DMS 273 (cell line): ENCODE data around the gene NAB1.

Source experiments
- DNase-seq: peaks from one replicate; lab custom pipeline; 2025; ENCODE audit not compliant: unreplicated experiment; lab: John Stamatoyannopoulos, UW

Gene NAB1

DNA sequence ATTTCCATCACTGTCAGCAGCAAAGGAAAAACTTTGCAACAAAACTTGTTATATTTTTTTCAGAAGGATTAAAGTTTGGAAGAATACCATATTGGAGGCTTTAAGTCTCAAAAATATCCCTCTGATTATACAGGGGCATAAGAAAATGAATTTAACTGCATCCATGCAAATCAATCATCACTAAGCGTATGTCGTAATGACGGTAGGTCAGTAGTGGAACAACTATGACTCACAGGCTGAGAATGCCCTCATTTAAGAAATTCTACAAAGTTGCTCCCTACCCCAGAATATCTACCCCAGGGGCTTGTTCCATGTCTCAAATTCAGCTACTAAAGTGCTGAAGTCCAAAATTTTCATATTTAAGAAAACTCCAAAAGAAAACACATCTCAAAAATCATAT, 12.5 kb upstream of the NAB1 start:
- no peak for DNase-seq

DNA sequence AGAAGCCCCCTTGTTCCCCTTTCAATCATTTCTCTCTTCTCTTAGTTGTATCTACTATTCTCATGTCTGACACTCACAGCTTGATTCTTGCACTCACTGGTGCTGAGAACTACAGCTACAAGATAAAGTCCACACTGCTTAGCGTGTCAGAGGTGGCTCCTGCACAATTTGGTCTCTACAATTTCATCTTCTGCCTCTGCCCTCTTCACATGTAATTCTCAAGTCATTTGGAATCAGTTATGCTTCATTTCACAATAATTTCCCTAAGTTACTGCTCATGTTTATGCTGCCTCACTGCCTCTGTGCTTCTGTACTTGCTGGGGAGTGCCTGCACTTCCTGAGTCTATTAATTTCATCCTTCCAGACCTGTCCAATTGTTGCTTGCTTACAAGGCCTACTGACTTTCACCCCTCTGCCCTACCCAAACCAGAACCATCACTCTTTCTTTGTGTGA, 11.6 kb upstream of the NAB1 start:
- no peak for DNase-seq

DNA sequence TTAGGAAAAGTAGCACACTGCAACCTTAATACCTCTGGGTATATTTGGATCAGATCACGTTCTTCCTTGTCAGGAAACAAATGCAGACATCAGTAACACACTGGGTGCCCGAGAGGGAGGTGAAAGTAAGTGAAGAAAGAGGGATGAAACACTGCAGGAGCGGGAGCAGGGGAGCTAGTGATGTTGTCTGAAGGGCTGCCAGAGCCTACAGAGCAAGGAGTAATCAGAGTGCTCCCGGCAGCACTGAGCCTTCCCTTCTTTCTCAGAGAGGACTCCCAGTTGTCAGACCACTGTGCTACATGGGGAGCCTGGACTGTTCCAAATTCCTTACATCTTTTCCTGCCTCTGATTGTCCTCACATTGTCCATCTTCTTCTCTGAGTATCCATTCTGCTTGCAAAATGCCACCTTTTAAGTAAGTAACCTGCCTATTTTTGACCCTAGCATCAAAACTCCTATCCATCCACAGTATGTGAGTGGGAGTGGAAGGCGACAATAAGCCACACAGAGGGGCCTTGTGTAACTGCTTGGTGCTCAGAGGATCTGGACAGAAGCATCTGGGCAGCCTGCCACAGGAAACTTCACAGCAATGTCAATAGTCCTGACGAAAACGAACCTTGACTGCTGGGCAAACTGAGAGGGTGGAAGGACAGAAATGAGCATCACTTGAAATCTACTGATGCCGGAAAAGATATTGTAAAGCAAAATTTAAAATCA, 10.8 kb upstream of the NAB1 start:
- no peak for DNase-seq

DNA sequence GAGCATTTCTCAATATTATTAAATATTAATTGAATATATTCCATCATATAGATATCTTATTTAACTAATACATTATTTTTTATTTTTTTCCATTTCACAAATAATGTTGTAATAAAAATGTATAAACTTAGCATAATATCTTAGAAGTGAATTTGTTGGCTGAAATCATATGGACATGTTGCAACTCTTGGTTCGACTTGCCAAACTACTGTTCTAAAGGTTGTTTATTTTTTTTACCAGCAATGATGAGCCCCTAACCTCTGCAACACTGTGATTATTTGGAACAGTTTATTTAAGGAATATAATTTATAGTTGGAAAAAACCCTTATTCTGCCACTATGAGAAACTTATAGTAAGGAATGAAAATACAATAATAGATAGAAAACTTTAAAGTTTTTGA, 8.8 kb upstream of the NAB1 start:
- no peak for DNase-seq

DNA sequence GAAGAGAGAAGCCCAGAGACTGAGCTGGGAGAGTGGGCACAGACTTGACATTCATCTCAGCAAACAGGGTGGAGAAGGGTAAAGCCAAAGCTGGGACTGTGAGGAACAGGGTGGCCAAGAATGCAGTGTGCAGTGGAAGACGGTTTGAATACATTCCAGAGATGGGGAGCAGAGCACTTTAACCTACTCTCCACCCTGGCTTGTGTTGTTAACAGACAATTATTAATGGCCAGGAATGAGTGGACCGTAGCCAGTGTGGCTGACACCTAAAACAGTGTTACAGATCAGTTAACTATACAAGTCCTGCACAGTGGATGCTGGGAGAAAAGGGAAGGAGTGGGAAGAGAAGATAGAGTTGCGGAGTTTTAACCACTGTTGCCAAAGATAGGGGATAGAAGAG, 7.4 kb upstream of the NAB1 start:
- DNase-seq, result no peak

DNA sequence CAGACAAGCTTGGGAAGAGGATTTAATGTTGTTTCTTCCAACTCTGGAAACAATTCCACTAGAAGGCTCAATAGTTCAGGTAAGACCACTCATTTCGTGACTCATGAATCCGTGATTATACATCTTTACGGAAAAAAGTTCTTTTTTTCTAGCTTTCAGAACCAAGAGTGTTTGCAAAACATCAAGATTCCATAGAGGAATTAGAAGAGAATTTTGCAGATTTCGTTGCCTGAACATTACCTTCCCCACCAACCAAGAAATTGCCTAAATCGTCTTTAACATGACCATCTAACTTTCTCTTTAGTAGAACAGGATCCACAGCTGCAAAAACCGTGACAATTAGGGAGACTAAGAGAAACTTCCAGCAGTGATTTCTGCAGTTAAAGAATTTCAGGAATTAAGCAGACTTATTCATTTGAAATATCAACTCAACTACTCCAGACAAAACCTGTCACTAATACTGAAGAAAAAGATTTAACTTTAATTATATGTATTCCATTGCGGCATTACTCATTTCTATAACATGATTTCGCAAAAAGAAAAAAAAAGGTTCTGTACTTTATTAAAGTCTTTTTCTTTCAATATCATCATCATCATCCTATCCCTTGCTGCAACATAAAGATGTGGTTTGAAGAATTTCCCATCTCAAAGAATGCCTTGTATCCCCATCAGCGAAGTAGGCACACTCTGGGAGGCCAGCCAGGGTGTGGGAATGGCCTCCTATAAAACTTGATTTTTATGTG, 1.9 kb upstream of the NAB1 start:
- DNase-seq, result no peak

DNA sequence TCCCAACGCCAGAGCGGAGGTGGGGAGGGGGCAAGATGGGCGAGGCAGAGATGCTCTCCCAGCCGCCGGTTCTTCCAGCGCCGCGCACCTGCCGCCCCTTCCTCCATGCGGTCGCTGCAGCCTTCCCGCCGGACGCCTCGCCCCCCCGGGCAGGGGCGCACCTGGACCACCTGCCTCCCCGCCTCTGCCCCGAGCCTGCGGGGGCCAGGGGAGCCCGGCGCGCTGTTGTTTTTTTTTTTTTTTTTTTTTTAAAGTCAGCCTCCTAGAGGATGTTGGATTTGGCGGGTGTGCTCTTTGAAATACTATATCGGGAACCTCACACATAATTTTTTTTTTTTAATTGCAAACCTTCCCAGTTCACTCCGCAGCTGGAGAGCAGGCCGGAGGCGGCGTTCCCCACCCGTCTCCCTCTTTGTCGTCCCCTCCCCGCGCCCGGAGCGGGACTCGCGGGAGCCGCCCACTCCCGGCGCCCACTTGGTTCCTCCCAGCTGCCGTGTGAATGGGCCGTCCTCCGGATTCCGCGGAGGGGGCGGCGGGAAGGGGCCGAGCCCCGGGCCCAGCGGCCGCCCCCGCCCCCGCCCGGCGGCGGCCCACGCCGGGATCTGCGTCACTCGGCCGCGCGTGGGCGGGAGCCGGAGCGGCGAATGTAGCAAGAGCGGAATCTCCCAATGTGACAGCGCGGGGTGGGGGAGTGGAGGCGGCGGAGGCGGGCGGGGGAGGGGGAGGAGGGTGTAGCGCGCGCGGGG, 421 bp upstream of the NAB1 start:
- DNase-seq, result peak; percentile 93

DNA sequence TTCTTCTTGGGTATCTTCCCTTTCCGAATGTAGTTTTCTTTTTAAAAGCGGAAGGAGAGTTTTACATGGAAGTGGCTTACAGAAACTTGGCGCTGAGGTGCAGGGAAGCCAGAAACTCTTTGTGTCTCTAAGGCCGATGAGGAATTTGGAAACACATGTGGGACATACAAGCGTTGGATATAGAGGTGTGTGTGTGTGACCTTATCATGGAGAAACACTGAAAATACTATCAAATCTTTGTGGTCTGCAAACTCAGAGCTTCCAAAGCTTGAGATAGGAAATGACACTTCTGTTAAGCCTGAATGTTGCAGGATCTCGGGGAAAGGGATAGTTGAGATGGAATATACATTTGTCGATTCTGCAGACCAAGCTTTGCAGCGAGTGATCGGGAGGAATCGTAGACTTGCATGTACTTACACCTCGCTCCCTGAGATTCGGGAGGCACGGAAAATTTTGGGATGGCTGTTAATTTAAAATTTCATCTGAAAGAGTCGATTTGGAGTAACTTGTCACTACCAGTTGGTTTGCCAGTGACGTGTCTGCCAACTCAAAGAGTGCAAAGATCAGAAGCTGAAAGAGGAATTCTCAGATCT, 1.0 kb downstream of the NAB1 start:
- peak; percentile 66 for DNase-seq

DNA sequence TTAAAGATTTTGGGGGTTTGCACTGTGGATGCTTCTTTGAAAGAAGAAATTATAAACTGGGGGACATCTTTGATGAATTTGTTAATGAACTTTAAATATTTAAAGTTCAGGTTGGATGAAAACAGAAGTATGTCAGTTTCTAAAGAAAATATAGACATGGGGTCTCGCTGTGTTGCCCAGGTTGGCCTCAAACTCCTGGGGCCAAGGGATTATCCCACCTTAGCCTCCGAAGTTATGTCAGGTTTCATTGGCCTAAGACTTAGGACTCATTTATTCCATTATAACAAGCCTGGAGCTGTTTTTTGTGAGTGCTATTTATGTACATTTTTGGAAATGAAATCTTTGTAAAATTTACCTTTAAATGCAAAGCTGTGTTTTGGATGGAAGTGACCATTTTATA, 2.5 kb downstream of the NAB1 start:
- DNase-seq, result no peak

DNA sequence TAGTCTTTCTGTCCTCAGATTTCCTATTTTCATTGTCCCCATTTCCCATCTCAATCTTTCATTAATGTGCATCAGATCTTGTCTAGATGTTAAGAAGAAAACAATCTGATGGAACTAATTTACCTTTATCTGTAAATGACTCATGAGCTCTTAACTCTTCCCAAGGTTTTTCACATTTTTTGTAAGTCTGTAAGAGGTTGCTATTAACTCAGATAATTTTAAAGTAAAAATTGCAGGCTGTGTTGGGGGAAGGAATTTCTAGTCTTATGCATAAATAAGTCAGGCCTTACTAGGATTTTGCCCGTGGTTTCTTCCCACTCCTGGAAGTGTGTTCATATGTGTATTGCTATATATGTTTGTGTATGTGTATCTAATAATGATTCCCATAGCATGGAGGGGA, 4.3 kb downstream of the NAB1 start:
- no peak for DNase-seq

DNA sequence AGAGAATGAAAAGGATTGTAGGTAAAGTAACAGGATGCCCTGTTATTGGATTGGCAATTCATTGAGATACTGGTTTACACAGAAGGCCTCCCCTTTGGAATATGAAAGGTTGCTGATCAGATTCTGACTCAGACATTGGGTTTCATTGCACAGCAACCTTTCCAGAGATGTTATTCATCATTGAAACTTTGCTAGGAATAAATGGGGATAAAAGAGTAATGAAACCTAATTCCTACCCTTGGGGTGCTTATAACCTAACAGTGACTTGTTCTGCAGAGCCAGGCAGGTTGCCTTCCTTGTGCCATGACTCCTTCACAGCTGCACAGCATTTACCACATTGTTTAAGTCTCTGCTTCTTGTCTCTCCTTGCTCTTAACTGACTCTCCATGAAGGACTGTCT, 5.0 kb downstream of the NAB1 start:
- DNase-seq, result peak; percentile 25

DNA sequence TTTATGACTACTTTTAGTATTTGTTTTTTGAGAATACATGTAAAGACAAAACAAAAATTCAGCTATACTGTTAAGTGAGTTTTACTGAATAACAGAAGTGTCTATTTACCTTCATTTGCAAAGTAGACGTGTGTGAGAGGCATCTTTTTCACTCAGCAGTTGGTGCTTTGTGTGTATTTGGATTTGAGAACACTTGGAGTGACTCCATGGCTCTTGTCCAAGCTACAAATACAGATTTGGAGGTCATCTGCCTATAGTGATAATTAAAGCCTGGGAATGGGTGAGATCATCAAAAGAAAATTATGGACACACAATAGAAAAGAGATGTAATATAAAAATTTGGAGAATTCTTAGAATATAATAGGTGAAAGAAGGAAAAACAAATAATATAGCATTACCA, 6.2 kb downstream of the NAB1 start:
- DNase-seq, result peak; percentile 60

DNA sequence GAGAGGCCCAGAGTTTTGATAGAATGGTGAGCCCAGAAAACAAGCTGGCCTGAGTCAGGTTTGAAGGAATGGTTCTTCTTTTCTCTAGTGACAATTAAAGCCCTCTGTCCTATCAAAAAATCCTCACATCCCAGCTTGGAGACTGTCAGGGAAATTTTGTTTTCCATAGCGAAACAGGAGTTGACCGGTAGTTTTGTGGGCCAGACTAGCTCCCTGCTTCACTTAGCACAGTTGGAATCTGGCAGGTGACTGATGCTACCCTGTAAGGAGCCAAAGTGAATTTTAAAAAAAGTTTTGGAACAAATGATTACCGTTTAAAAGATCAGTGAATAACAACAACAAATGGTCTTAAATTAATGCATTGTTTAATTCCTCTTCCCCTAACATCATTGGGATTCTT, 6.7 kb downstream of the NAB1 start:
- DNase-seq, result no peak

DNA sequence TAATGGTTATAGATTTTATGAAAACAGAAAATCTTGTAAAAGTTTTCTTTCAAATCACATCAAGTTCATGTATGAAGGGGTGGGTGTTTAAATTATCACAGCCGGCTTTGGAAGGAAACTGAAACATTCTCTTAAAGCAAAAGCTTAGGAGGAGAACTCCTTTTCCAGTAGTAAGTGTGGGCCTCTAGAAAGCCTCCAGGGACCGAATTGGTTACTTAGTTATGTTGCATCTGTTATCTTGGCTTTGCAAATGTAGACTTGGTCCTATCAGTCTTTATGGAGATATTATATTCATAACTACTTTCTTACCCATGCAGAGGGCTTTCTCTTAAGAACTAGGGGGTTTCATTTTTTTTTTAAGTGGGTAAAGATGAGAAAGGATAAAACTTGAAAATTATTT, 7.4 kb downstream of the NAB1 start:
- peak; percentile 26 for DNase-seq

DNA sequence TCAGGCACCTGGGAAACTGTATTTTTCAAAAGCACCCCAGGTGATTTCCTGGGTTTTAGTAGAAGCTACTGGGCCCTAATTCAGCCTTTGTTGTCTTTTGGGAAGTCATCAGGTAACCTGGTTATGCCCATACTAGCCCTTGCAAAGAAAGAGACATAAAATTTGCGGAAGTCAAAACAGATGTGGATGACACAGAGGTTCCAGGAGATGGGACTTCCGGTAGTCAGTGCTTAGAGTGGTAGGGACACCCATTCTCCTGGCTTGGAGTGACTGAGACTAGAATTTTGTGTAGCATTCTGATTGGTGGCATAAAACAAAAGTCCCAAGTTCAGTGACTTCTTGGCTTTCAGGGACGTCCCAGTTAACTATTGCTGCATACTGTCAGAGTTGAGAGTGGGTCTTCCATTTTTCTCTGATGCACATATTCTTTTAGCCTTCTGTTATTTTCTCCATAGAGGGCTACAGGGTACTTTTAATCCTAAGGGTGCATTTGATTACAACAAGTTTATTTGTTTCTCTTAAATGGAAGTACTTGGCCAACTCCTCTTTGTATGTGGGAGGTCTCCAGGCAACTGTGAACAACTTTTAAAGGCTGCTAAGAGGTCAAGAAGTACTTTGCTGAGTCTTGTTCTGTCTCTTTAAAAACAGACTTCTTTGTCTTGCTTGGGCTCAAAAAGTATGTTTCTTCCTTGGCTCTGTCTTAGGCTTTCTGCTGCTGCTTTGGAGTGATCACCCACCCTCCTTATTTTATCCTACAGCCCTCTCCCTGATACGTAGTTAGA, 8.8 kb downstream of the NAB1 start:
- DNase-seq, result no peak

DNA sequence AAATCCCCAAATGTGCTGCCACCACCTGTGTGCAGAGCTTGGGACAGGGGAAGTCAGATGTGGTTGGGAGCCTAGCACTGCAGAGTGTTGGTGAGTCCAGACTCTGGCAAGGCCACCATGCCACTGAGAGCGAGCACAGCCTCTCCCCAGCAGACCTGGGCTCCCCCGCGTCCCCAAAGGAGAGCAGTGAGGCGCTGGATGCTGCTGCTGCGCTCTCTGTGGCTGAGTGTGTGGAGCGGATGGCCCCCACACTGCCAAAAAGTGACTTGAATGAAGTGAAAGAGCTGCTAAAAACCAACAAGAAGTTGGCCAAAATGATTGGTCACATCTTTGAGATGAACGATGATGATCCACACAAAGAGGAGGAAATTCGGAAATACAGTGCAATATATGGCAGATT, 10.7 kb downstream of the NAB1 start:
- DNase-seq, result no peak

DNA sequence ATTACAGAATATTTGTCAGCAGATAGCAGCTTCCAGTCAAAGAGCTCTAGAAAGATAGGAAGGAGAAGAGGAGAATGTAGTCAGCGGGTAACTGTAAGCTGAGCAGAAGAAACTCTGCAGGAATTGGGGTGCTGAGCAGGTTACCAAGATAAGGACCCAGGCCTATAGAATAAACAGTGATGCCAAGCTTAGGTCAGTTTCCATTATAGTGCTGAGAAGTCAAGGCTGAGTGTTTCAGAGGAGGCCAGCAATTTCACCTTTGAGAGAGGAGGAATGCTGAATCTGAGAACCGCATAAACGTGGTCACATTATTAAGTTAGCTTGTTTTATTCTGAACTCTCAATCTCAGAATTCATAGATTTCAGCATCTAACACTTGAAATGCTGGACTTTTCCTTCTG, 13.9 kb downstream of the NAB1 start:
- no peak for DNase-seq

DNA sequence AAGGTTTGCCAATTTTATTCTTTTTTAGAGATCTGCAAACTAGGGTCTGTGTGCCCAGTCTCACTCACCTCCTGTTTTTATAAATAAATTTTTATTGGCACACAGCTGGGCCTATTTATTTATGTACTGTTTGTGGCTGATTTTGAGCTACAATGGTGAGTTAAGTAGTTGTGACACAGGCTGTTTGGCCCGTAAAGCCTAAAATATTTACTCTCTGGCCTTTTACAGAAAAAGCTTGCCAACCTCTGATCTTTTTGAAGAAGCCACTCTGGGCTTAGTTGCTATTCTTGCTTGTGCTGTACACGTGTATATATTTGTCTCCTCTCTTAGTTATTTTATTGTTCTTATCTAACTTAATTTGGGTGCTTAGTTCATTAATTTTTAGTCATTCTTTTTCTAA, 14.5 kb downstream of the NAB1 start:
- DNase-seq, result no peak

DNA sequence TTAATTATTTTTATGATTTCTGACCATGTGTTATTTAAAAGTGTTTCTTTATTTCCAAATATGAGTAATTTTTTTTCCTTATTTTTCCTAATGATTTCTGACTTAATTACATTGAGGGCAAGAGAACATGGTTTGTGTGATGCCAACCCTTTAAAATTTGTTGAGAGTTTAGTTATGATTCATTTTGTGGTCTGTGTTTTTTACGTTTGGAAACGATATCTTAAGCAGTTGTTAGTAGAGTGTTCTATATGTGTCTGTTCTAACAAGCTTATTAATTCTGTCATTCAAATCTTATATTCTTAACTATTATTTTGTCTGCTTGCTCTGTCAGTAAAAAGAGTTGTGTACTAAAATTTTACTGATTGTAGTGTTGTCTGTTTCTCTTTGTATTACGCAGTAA, 15.0 kb downstream of the NAB1 start:
- DNase-seq, result no peak

DNA sequence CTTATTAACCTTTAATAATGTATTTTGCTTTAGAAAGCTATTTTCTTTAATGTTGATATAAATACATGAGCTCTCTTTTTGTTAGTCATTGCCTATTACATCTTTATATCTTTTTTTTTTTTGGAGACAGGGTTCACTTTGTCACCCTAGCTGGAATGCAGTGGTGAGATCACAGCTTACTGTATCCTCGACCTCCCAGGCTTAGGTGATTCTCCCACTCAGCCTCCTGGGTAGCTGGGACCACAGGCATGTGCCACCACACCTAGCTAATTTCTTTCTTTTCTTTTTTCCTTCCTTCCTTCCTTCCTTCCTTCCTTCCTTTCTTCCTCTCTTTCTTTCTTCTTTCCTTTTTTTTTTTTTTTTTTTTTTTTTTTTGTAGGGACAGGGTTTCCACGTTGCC, 15.4 kb downstream of the NAB1 start:
- DNase-seq, result no peak

DNA sequence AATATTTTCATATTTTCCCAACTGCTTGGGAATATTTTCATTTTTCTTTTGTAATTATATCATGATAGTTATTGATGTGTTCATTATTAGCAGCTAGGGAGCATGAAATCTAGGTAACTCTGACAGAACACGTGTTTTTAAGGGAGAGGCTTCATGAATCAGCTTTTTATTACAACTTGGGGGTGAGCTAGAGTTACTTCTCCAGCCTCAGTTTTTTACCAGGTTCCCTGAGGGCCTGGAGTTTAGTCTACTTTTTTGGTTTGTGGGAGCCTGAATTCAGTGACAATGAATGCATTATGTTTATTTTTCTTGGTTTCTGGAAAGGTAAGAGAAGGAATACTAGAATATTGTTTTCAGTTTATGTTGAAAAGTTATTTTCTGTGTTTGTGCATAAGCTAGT, 18.0 kb downstream of the NAB1 start:
- no peak for DNase-seq
